Keratinocyte (primary cell): ENCODE results near the gene NUCKS1. TPM values are rescaled to one million over a fixed set of nuclear protein-coding genes. Genes with fewer than 3 reads are reported as not detected.

Experiments
- DNase-seq: peaks from one replicate; pipeline ENCODE4 v3.0.0-alpha.2; 2011; ENCODE audit warnings: low read depth, missing footprints, low spot score
- FAIRE-seq: peaks from 2 replicates; lab custom pipeline; 2011; peaks lifted over from hg19 to GRCh38; lab: Jason Lieb, UNC
- H2AFZ ChIP-seq: 2 replicates; pipeline ENCODE4 v1.6.0; 2012; ENCODE audit warnings: low read length, control low read depth, inconsistent platforms; ENCODE audit not compliant: control insufficient read depth
- H3K27ac ChIP-seq: 2 replicates; pipeline ENCODE4 v1.5.1; 2011; ENCODE audit warnings: low read length; ENCODE audit not compliant: control insufficient read depth, insufficient read depth
- H3K27me3 ChIP-seq: 3 replicates; pipeline ENCODE4 v1.6.0; 2011; ENCODE audit warnings: low read length; ENCODE audit not compliant: control insufficient read depth, insufficient read depth; ENCODE audit errors: extremely low read depth
- H3K36me3 ChIP-seq, 2 experiments: 2 replicates in 1 of 2; 3 replicates in 1 of 2; pipeline ENCODE4 v1.5.1; 2011; ENCODE audit warnings: low read length in 2 of 2, mild to moderate bottlenecking in 1 of 2; ENCODE audit not compliant: control insufficient read depth in 2 of 2, insufficient read depth in 2 of 2; ENCODE audit errors: extremely low read depth in 1 of 2
- H3K4me1 ChIP-seq: 3 replicates; pipeline ENCODE4 v1.5.1; 2011; ENCODE audit warnings: low read length; ENCODE audit not compliant: control insufficient read depth, insufficient read depth; ENCODE audit errors: extremely low read depth
- H3K4me2 ChIP-seq: 3 replicates; pipeline ENCODE4 v1.6.0; 2011; ENCODE audit warnings: low read depth, low read length; ENCODE audit not compliant: control insufficient read depth, insufficient read depth; ENCODE audit errors: extremely low read depth
- H3K4me3 ChIP-seq, 3 experiments: fragments of 200-600 bp in 1 of 3; sonication (generic) in 1 of 3; 2 replicates in 2 of 3; 3 replicates in 1 of 3; pipeline ENCODE4 v1.5.1; 2011 to 2016; ENCODE audit warnings: low read length in 3 of 3, mild to moderate bottlenecking in 3 of 3, control low read depth in 2 of 3, inconsistent platforms in 1 of 3, low read depth in 1 of 3, mixed read lengths in 1 of 3, mixed run types in 1 of 3, moderate library complexity in 1 of 3; ENCODE audit not compliant: control insufficient read depth in 2 of 3, insufficient read depth in 2 of 3; ENCODE audit errors: extremely low read depth in 1 of 3
- H3K79me2 ChIP-seq: 2 replicates; pipeline ENCODE4 v1.6.0; 2012; ENCODE audit warnings: low read length; ENCODE audit not compliant: control insufficient read depth, insufficient read depth
- H3K9ac ChIP-seq: 3 replicates; pipeline ENCODE4 v1.6.0; 2011; ENCODE audit warnings: low read length; ENCODE audit not compliant: control insufficient read depth, insufficient read depth; ENCODE audit errors: extremely low read depth
- H3K9me1 ChIP-seq: 3 replicates; pipeline ENCODE4 v1.6.0; 2011; ENCODE audit warnings: low read length; ENCODE audit not compliant: control insufficient read depth, insufficient read depth; ENCODE audit errors: extremely low read depth
- H3K9me3 ChIP-seq: 2 replicates; pipeline ENCODE4 v1.5.1; 2012; ENCODE audit warnings: low read depth, low read length; ENCODE audit not compliant: control insufficient read depth
- H4K20me1 ChIP-seq: 3 replicates; pipeline ENCODE4 v1.6.0; 2011; ENCODE audit warnings: low read length; ENCODE audit not compliant: control insufficient read depth, insufficient read depth; ENCODE audit errors: extremely low read depth
- EZH2 ChIP-seq: IDR thresholded peaks from one replicate; pipeline ENCODE4 v1.6.1; 2012; ENCODE audit warnings: inconsistent platforms, mild to moderate bottlenecking, low read length, moderate library complexity
- dilution Hi-C: fragments of 300-500 bp; cut with MboI; formaldehyde crosslinking; loops from one replicate; pipeline ENCODE4 v1.7.0; 2020; ENCODE audit warnings: low sequenced_read_pairs; ENCODE audit not compliant: extremely low pct_ligation_motif_present
- polyA plus RNA-seq, 5 experiments: library from polyadenylated mRNA; depleted of rRNA in 3 of 5; stranded (reverse) in 3 of 5; stranded (forward) in 1 of 5; unstranded in 1 of 5; fragments of >200 nt; gene quantifications; 1 replicate in 1 of 5; 2 replicates in 3 of 5; 3 replicates in 1 of 5; pipeline versions ENCODE4 v1.2.1 to v1.2.3, GENCODE V29; 2011 to 2012; ENCODE audit warnings: missing spikeins in 2 of 5, low read depth in 1 of 5, low replicate concordance in 1 of 5
- TF ChIP-seq, protein P1 (sequence below), 3 experiments: IDR thresholded peaks in 1 of 3; conservative IDR thresholded peaks in 1 of 3; optimal IDR thresholded peaks in 1 of 3; 2 replicates in 2 of 3; 3 replicates in 1 of 3; pipeline versions ENCODE3 to v1.5.1; 2011; ENCODE audit warnings: low read length in 3 of 3, mild to moderate bottlenecking in 3 of 3, moderate library complexity in 2 of 3, control low read depth in 1 of 3, inconsistent platforms in 1 of 3; ENCODE audit not compliant: insufficient read depth in 2 of 3; ENCODE audit errors: extremely low read depth in 1 of 3

Gene NUCKS1
- polyA plus RNA-seq, 1 donor (not counting 4 experiments of a cell fraction or from before 2014, with no cell fraction given), result 71.6 TPM

DNA sequence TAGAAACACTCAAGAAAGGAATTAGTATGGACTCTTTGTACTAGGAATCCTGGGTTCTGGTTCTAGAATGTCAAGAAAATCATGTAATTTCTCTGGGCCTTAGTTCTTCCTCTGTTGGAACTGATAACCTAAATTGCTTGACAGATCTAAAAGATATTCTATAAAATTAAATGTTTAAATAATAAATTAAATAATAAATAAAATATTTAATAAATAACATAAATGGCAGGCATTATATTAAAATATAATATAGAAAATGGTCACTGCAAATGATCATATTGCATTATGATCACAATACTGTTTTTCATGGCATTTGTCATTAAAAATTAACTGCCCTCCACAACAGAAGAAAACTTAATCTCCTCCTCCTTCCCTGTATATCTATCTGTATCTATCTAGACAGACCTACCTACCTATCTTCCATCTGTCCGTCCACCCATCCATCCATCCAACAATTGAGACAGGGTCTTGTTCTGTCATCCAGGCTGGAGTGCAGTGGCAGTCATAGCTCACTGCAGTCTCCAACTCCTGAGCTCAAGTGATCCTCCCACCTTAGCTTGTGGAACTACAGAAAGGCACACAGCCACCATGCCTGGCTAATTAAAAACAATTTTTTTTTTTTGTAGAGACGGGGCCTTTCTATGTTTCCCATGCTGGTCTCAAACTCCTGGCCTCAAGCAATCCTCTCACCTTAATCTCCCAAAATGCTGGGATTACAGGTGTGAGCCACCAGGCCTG lies 16.4 kb downstream of the NUCKS1 start:
- no peak overlapping the region for H2AFZ ChIP-seq
- H3K27ac ChIP-seq, result no peak overlapping the region
- no peaks in the 10 kb centered on the region for H3K4me1 ChIP-seq
- no peaks in the 10 kb centered on the region for H3K27me3 ChIP-seq
- no peaks in the 10 kb centered on the region for H3K9me3 ChIP-seq
- dilution Hi-C loops, result no loop called here
- no peak overlapping the region for H3K4me2 ChIP-seq
- DNase-seq (no peak), FAIRE-seq (no peak)
- no peaks in the 10 kb centered on the region for H3K9me1 ChIP-seq
- peaks cover 73% of the 10 kb centered on the region for H3K79me2 ChIP-seq
- TF ChIP-seq EZH2, result no peak
- TF ChIP-seq, protein P1, sequence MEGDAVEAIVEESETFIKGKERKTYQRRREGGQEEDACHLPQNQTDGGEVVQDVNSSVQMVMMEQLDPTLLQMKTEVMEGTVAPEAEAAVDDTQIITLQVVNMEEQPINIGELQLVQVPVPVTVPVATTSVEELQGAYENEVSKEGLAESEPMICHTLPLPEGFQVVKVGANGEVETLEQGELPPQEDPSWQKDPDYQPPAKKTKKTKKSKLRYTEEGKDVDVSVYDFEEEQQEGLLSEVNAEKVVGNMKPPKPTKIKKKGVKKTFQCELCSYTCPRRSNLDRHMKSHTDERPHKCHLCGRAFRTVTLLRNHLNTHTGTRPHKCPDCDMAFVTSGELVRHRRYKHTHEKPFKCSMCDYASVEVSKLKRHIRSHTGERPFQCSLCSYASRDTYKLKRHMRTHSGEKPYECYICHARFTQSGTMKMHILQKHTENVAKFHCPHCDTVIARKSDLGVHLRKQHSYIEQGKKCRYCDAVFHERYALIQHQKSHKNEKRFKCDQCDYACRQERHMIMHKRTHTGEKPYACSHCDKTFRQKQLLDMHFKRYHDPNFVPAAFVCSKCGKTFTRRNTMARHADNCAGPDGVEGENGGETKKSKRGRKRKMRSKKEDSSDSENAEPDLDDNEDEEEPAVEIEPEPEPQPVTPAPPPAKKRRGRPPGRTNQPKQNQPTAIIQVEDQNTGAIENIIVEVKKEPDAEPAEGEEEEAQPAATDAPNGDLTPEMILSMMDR (optimal IDR thresholded peaks at IDR 0.05 in 1 of 3, IDR thresholded peaks at IDR 0.05 in 1 of 3, conservative IDR thresholded peaks at IDR 0.05 in 1 of 3; ENCODE audit: extremely low read depth in 1 of 3, insufficient read depth in 2 of 3, low read length in 3 of 3), result no peak
- H4K20me1 ChIP-seq, result peaks cover 9% of the 10 kb centered on the region
- no peak overlapping the region for H3K9ac ChIP-seq
- no peak overlapping the region for H3K4me3 ChIP-seq
- peaks cover 0 to 7% of the 10 kb centered on the region in 2 experiments for H3K36me3 ChIP-seq

GRCh38 chr1:205729945-205730610 lies 19.9 kb downstream of the NUCKS1 start:
- FAIRE-seq (no peak), DNase-seq (no peak)
- dilution Hi-C loops, result no loop called here
- no peaks in the 10 kb centered on the region for H3K4me1 ChIP-seq
- no peaks in the 10 kb centered on the region for H3K9me1 ChIP-seq
- H3K9me3 ChIP-seq, result no peaks in the 10 kb centered on the region
- H3K36me3 ChIP-seq, result peaks cover 0 to 8% of the 10 kb centered on the region in 2 experiments
- no peak overlapping the region for H3K4me3 ChIP-seq
- peaks cover 60% of the 10 kb centered on the region for H3K79me2 ChIP-seq
- no peak overlapping the region for H2AFZ ChIP-seq
- peaks cover 5% of the 10 kb centered on the region for H4K20me1 ChIP-seq
- no peaks in the 10 kb centered on the region for H3K27me3 ChIP-seq
- TF ChIP-seq, protein P1 (optimal IDR thresholded peaks at IDR 0.05 in 1 of 3, IDR thresholded peaks at IDR 0.05 in 1 of 3, conservative IDR thresholded peaks at IDR 0.05 in 1 of 3; ENCODE audit: extremely low read depth in 1 of 3, insufficient read depth in 2 of 3, low read length in 3 of 3), result no peak
- no peak for TF ChIP-seq EZH2
- no peak overlapping the region for H3K9ac ChIP-seq
- no peak overlapping the region for H3K27ac ChIP-seq
- H3K4me2 ChIP-seq, result no peak overlapping the region
